ENCODE data around the gene QSER1. TPM values are rescaled to one million over a fixed set of nuclear protein-coding genes. Genes with fewer than 3 reads are reported as not detected.

The QSER1 gene
- total RNA-seq, 2 donors from 2014 or later = 27.7 to 36.1 TPM

DNA sequence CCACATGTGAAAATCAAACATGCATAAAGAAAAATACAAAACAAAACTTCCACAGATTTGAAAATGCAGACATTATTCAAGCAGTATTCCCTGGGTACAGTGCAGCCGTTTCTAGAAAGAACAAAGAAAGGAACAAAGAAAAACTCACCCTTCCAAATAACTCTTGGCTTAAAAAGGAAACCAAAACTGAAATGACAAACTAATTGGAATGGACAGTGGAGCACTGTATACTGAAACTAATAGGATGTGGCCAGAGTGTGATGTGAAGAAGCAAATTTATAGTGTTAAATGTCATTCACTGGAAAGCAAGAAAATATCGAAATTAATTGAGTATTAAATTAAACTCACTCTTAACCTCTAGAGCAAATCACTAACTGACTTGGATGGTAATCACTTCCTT lies 55.4 kb downstream of the QSER1 start:
- 79 to 87% methylated on average over 2 of the region's 2 CpGs for whole genome bisulfite sequencing, 2 donors
- H3K9me3 ChIP-seq = peaks cover 0 to 3% (median 0%) of the 10 kb centered on the region in 3 donors
- DNase-seq = no peak
- H3K27me3 ChIP-seq = no peaks in the 10 kb centered on the region
- no peaks in the 10 kb centered on the region for H3K4me1 ChIP-seq
- no peak overlapping the region for H3K4me3 ChIP-seq
- no peak for ATAC-seq
- TF ChIP-seq, protein P1, sequence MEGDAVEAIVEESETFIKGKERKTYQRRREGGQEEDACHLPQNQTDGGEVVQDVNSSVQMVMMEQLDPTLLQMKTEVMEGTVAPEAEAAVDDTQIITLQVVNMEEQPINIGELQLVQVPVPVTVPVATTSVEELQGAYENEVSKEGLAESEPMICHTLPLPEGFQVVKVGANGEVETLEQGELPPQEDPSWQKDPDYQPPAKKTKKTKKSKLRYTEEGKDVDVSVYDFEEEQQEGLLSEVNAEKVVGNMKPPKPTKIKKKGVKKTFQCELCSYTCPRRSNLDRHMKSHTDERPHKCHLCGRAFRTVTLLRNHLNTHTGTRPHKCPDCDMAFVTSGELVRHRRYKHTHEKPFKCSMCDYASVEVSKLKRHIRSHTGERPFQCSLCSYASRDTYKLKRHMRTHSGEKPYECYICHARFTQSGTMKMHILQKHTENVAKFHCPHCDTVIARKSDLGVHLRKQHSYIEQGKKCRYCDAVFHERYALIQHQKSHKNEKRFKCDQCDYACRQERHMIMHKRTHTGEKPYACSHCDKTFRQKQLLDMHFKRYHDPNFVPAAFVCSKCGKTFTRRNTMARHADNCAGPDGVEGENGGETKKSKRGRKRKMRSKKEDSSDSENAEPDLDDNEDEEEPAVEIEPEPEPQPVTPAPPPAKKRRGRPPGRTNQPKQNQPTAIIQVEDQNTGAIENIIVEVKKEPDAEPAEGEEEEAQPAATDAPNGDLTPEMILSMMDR (IDR thresholded peaks at IDR 0.05) = no peak
- no peak for TF ChIP-seq POLR2A (IDR thresholded peaks at IDR 0.05)
- H3K27ac ChIP-seq = no peak overlapping the region
- intact Hi-C loops (cut with DNase I) = no loop called here
- no peaks in the 10 kb centered on the region for H3K36me3 ChIP-seq (replicated peaks in 1 of 2; ENCODE audit: insufficient read depth in 1 of 2, low read depth in 2 of 2)

DNA sequence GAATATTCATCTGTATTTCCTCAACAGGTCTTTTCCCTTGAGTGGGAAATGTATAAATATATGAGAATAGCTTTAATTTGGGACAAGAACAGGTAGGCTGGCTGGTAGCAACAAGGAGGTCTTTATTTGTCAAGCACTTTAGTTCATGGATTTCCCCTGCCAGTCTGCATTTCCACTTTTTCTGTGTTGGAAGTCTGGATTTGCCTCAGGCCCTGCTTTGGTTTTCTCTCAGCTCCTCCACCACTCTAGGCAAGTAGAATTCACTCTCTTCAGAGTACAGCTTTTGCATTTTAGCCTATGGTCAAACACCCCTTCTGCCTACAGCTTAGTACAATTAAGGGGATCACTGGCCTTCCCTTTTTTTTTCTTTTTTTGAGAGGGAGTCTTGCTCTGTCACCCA lies 57.1 kb downstream of the QSER1 start:
- Histone ChIP-seq H3K4me3 (no peak overlapping the region), H3K27me3 (no peaks in the 10 kb centered on the region), H3K9me3 (peaks cover 0 to 3% (median 0%) of the 10 kb centered on the region in 3 donors), H3K36me3 (replicated peaks in 1 of 2; ENCODE audit: insufficient read depth in 1 of 2, low read depth in 2 of 2) (peaks cover 0 to 4% of the 10 kb centered on the region in 2 donors), H3K27ac (no peak overlapping the region), H3K4me1 (no peaks in the 10 kb centered on the region)
- ATAC-seq (no peak), DNase-seq (no peak)
- intact Hi-C loops (cut with DNase I) = no loop called here
- TF ChIP-seq, protein P1 (IDR thresholded peaks at IDR 0.05) = no peak
- TF ChIP-seq POLR2A (IDR thresholded peaks at IDR 0.05) = no peak

DNA sequence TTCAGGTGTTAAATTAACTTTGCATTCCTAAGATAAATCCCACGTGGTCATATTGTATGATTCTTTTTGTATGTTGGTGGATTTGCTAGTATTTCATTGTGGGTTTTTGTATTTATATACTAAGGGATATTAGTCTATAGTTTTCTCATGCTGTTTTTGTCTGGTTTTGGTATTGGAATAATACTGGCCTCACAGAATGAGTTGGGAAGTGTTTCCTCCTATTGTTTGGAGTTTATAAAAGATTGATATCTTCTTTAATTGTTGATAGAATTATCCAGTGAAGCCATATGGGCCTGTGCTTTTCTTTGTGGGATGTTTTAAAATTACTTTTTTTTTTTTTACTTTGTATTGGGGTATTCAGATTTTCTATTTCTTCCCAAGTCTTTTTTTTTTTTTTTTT lies 59.8 kb downstream of the QSER1 start:
- 31 to 40% methylated on average over 1 of the region's 1 CpG for WGBS, 2 donors

DNA sequence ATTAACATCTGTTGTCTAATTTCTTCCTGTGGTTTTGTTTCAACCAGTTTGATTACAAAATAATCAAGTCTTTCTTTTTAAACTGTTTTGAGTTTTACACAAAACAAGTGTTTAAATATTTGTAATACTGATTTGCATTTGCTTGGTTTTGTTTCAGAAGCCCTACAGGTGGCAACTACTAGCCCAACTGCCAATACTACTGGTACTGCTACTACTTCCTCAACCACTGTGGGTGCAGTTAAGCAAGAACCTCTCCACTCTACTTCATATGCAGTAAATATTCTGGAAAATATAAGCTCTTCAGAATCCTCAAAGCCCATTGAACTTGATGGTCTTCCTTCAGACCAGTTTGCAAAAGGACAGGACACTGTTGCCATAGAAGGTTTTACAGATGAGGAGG lies 61.1 kb downstream of the QSER1 start:
- intact Hi-C loops (cut with DNase I) = no loop called here
- ATAC-seq = no peak
- no peaks in the 10 kb centered on the region for H3K9me3 ChIP-seq
- H3K4me3 ChIP-seq = no peak overlapping the region
- no peaks in the 10 kb centered on the region for H3K4me1 ChIP-seq
- H3K36me3 ChIP-seq (replicated peaks in 1 of 2; ENCODE audit: insufficient read depth in 1 of 2, low read depth in 2 of 2) = peaks cover 0 to 12% of the 10 kb centered on the region in 2 donors
- TF ChIP-seq POLR2A (IDR thresholded peaks at IDR 0.05) = no peak
- TF ChIP-seq, protein P1 (IDR thresholded peaks at IDR 0.05) = no peak
- no peak for DNase-seq
- no peaks in the 10 kb centered on the region for H3K27me3 ChIP-seq
- no peak overlapping the region for H3K27ac ChIP-seq

More for the DNA sequence above, 59.8 kb downstream of the QSER1 start:
- intact Hi-C loops (cut with DNase I) = no loop called here
- peaks cover 0 to 6% of the 10 kb centered on the region in 2 donors for H3K36me3 ChIP-seq (replicated peaks in 1 of 2; ENCODE audit: insufficient read depth in 1 of 2, low read depth in 2 of 2)
- no peak for ATAC-seq
- no peak for TF ChIP-seq POLR2A (IDR thresholded peaks at IDR 0.05)
- TF ChIP-seq, protein P1 (IDR thresholded peaks at IDR 0.05) = no peak
- no peaks in the 10 kb centered on the region for H3K9me3 ChIP-seq
- no peaks in the 10 kb centered on the region for H3K27me3 ChIP-seq
- H3K4me1 ChIP-seq = no peaks in the 10 kb centered on the region
- no peak for DNase-seq
- H3K4me3 ChIP-seq = no peak overlapping the region
- no peak overlapping the region for H3K27ac ChIP-seq

DNA sequence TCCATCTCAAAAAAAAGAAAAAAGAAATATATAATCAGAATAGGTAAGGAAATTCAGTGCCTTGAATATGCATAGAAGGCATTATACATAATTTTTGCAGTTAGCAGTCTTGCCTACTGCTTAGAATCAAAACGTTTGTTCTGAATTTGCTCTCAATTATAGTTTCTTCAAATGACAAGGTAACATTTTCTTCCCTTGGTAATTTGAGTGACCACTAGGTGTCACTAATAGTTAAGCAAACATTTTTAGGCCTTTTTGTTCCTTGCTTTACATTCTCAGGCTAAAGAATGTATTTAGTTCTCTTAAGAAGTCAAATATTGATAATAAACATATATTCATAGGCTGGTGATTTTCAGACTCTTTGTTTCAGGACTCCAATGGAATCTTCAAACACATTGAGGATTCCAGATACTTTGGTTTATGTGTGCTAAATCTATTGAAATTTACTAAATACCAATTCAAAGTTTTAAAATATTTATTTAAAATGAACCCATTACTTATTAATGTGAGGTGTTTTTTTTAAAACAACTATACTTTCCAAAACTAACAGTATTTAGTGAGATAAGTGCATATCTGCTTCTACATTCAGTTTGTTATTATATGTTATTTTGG lies 68.0 kb downstream of the QSER1 start:
- TF ChIP-seq, protein P1 (IDR thresholded peaks at IDR 0.05) = peak; percentile 17 to 76 (median 68)
- TF ChIP-seq POLR2A (IDR thresholded peaks at IDR 0.05) = no peak

More for the DNA sequence above, 68.0 kb downstream of the QSER1 start:
- Histone ChIP-seq H3K4me1 (no peaks in the 10 kb centered on the region), H3K36me3 (replicated peaks in 1 of 2; ENCODE audit: insufficient read depth in 1 of 2, low read depth in 2 of 2) (peaks cover 0 to 8% of the 10 kb centered on the region in 2 donors), H3K9me3 (no peaks in the 10 kb centered on the region), H3K27me3 (no peaks in the 10 kb centered on the region), H3K4me3 (no peak overlapping the region), H3K27ac (no peak overlapping the region)
- DNase-seq (no peak), ATAC-seq (no peak)
- WGBS, 2 donors = 5% methylated on average over 1 of the region's 1 CpG
- intact Hi-C loops (cut with DNase I) = loop anchor here (5.0 kb wide), 1 partner anchor 107 kb away; no protein-coding TSS in a partner anchor

Data from body of pancreas (tissue), 4 donors.